Activated CD4-positive, alpha-beta T cell treated with anti-CD3 and anti-CD28 coated beads, Interleukin-2, amount 50 U/mL, for 48 hours (primary cell): ENCODE measurements around the gene ACSF2.
"Not testable (repeated sequence)": the region's sequence is repeated elsewhere in the genome, so short reads cannot be mapped to it uniquely, and the experiment has no call there.

Source experiments
- DNase-seq, 2 experiments: peaks; one replicate each; pipeline ENCODE4 v3.0.0-alpha.2; 2020

Gene ACSF2

GRCh38 chr17:50465171-50465570, 39.2 kb downstream of the ACSF2 start:
- DNase-seq = no peak

- DNase-seq = no peak
These were observed 39.6 kb downstream of the ACSF2 start for GRCh38 chr17:50465635-50466034.

- DNase-seq = no peak
These were observed 40.5 kb downstream of the ACSF2 start for GRCh38 chr17:50466371-50467113.

GRCh38 chr17:50467114-50467854, 41.3 kb downstream of the ACSF2 start:
- no peak for DNase-seq

- DNase-seq = no peak
These were observed 41.9 kb downstream of the ACSF2 start for GRCh38 chr17:50467855-50468303.

GRCh38 chr17:50468304-50469207, 42.5 kb downstream of the ACSF2 start, which contains the start of gene CHAD:
Gene CHAD, minus strand, starts transcription at chr17:50468880. Its CDS starts 67 bp downstream, at chr17:50468813.
- no peak for DNase-seq

GRCh38 chr17:50469208-50469605, 43.2 kb downstream of the ACSF2 start:
- no peak for DNase-seq

- DNase-seq = no peak
These were observed 43.8 kb downstream of the ACSF2 start for GRCh38 chr17:50469671-50470305.

- DNase-seq = no peak
These were observed 44.4 kb downstream of the ACSF2 start for GRCh38 chr17:50470426-50470825.

GRCh38 chr17:50471009-50471905, 45.2 kb downstream of the ACSF2 start:
- no peak for DNase-seq

GRCh38 chr17:50472286-50472685, 46.3 kb downstream of the ACSF2 start:
- DNase-seq = no peak

GRCh38 chr17:50472761-50473161, 46.7 kb downstream of the ACSF2 start:
- DNase-seq = not testable (repeated sequence)

GRCh38 chr17:50473901-50474300, 47.9 kb downstream of the ACSF2 start:
- DNase-seq = no peak

- DNase-seq = no peak
These were observed 48.5 kb downstream of the ACSF2 start for GRCh38 chr17:50474523-50474922.

- DNase-seq = no peak
These were observed 49.3 kb downstream of the ACSF2 start for GRCh38 chr17:50475362-50475761.

GRCh38 chr17:50475775-50476544, 49.9 kb downstream of the ACSF2 start:
- not testable (repeated sequence) for DNase-seq

- DNase-seq = no peak
These were observed 50.7 kb downstream of the ACSF2 start for GRCh38 chr17:50476545-50477315.

GRCh38 chr17:50477976-50478375, 52.0 kb downstream of the ACSF2 start:
- no peak for DNase-seq
